Measurements from ENCODE around the gene CXCR5.
A peak's percentile ranks its signal among the peaks of the same experiment; 100 is the strongest.

CXCR5 gene

GRCh38 chr11:118898400-118899295 is 15.0 kb downstream of the CXCR5 start:
- DNase-seq (ENCODE audit: low read depth): no peak

GRCh38 chr11:118899296-118899688 is 15.6 kb downstream of the CXCR5 start:
- DNase-seq (ENCODE audit: low read depth): no peak

- DNase-seq (ENCODE audit: low read depth): no peak
Measured at GRCh38 chr11:118899706-118900360, 16.1 kb downstream of the CXCR5 start.

- no peak for DNase-seq (ENCODE audit: low read depth)
Measured at GRCh38 chr11:118900535-118901384, 17.1 kb downstream of the CXCR5 start.

- DNase-seq (ENCODE audit: low read depth): no peak
Measured at GRCh38 chr11:118901494-118902335, 18.0 kb downstream of the CXCR5 start.

- DNase-seq (ENCODE audit: low read depth): no peak
Measured at GRCh38 chr11:118902336-118903203, 18.9 kb downstream of the CXCR5 start.

- no peak for DNase-seq (ENCODE audit: low read depth)
Measured at GRCh38 chr11:118903204-118904015, 19.7 kb downstream of the CXCR5 start.

GRCh38 chr11:118907051-118908042 is 23.7 kb downstream of the CXCR5 start:
- peak; percentile 79 for DNase-seq (ENCODE audit: low read depth)

GRCh38 chr11:118908264-118908663 is 24.6 kb downstream of the CXCR5 start:
- no peak for DNase-seq (ENCODE audit: low read depth)

GRCh38 chr11:118908901-118909618 is 25.4 kb downstream of the CXCR5 start:
- no peak for DNase-seq (ENCODE audit: low read depth)

GRCh38 chr11:118909619-118910308 is 26.1 kb downstream of the CXCR5 start:
- no peak for DNase-seq (ENCODE audit: low read depth)

GRCh38 chr11:118910309-118911112 is 26.8 kb downstream of the CXCR5 start:
- DNase-seq (ENCODE audit: low read depth): no peak

GRCh38 chr11:118911113-118911879 is 27.6 kb downstream of the CXCR5 start:
- no peak for DNase-seq (ENCODE audit: low read depth)

GRCh38 chr11:118911880-118912741 is 28.4 kb downstream of the CXCR5 start:
- peak; percentile 79 for DNase-seq (ENCODE audit: low read depth)
